Muscle of leg (tissue), 11 donors: ENCODE results near the gene ZFAND6. TPM values are rescaled to one million over a fixed set of nuclear protein-coding genes. Genes with fewer than 3 reads are reported as not detected.
A peak's percentile ranks its signal among the peaks of the same experiment; 100 is the strongest.
"Not testable (repeated sequence)": the region's sequence is repeated elsewhere in the genome, so short reads cannot be mapped to it uniquely, and the experiment has no call there.

Source experiments
- DNase-seq: peaks from one replicate; pipeline ENCODE4 v3.0.0; 2013
- H3K27ac ChIP-seq: one replicate; pipeline ENCODE4 v1.5.1; 2013; ENCODE audit warnings: mild to moderate bottlenecking, low read length, control low read depth
- H3K27me3 ChIP-seq: one replicate; pipeline ENCODE4 v1.6.1; 2013; ENCODE audit warnings: low read length; ENCODE audit not compliant: control insufficient read depth, insufficient read depth
- H3K36me3 ChIP-seq: one replicate; pipeline ENCODE4 v1.6.1; 2013; ENCODE audit warnings: low read length; ENCODE audit not compliant: control insufficient read depth, insufficient read depth
- H3K4me1 ChIP-seq: one replicate; pipeline ENCODE4 v1.6.1; 2013; ENCODE audit warnings: low read length; ENCODE audit not compliant: control insufficient read depth, insufficient read depth
- H3K4me3 ChIP-seq: one replicate; pipeline ENCODE4 v1.5.1; 2013; ENCODE audit warnings: low read length, control low read depth
- H3K9me3 ChIP-seq: replicated peaks from 2 replicates; pipeline ENCODE4 v1.6.1; 2013; ENCODE audit warnings: low read depth, low read length; ENCODE audit not compliant: control insufficient read depth
- WGBS: methylation state at CpG from one replicate; pipeline ENCODE4 v1.1.5; 2013; ENCODE audit warnings: missing lambda C conversion rate; ENCODE audit not compliant: insufficient coverage; 5-methylcytosine and 5-hydroxymethylcytosine counted together
- polyA plus RNA-seq, 8 donors: library from polyadenylated mRNA; unstranded; fragments of 120-200 nt; gene quantifications; one replicate each; pipeline versions ENCODE4 v1.2.1 to v1.2.3, GENCODE V29; 2013; ENCODE audit warnings: inconsistent platforms in 1 of 8, low replicate concordance in 1 of 8; ENCODE audit not compliant: insufficient read length in 8 of 8, insufficient read depth in 1 of 8
- total RNA-seq: library from RNA; stranded (reverse); fragments of 120-200 nt; gene quantifications from one replicate; pipeline ENCODE4 v1.2.4, GENCODE V29; 2013

ZFAND6 gene
- total and polyA plus RNA-seq, 9 donors = 95.6 to 115 (median 105) TPM

GRCh38 chr15:80152896-80153876 is 93.7 kb downstream of the ZFAND6 start, which contains the start of gene FAH:
FAH (plus strand) TSS chr15:80152999; CDS start chr15:80153055, 56 bp downstream.
- Histone ChIP-seq H3K4me1 (peaks cover 13% of the 10 kb centered on the region), H3K36me3 (no peaks in the 10 kb centered on the region), H3K27me3 (no peaks in the 10 kb centered on the region), H3K9me3 (no peaks in the 10 kb centered on the region), H3K27ac (peak within 1 kb of the TSS; percentile 80), H3K4me3 (peak within 1 kb of the TSS; percentile 66)
- peak; percentile 76 for DNase-seq
- WGBS = 3% methylated on average over 30 of the region's 45 CpGs

GRCh38 chr15:80153900-80154299 is 94.4 kb downstream of the ZFAND6 start:
- Histone ChIP-seq H3K4me3 (no peak overlapping the region), H3K36me3 (no peaks in the 10 kb centered on the region), H3K27ac (no peak overlapping the region), H3K9me3 (no peaks in the 10 kb centered on the region), H3K27me3 (no peaks in the 10 kb centered on the region), H3K4me1 (peaks cover 13% of the 10 kb centered on the region)
- DNase-seq = no peak
- 45% methylated on average over 2 of the region's 4 CpGs for WGBS

GRCh38 chr15:80154336-80154735 is 94.9 kb downstream of the ZFAND6 start:
- Histone ChIP-seq H3K9me3 (no peaks in the 10 kb centered on the region), H3K4me1 (peaks cover 13% of the 10 kb centered on the region), H3K4me3 (no peak overlapping the region), H3K27me3 (no peaks in the 10 kb centered on the region), H3K27ac (no peak overlapping the region), H3K36me3 (no peaks in the 10 kb centered on the region)
- no peak for DNase-seq
- WGBS = 61% methylated on average over 3 of the region's 6 CpGs

GRCh38 chr15:80155001-80155377 is 95.5 kb downstream of the ZFAND6 start:
- H3K9me3 ChIP-seq = no peaks in the 10 kb centered on the region
- H3K27me3 ChIP-seq = no peaks in the 10 kb centered on the region
- H3K36me3 ChIP-seq = peaks cover 6% of the 10 kb centered on the region
- no peak overlapping the region for H3K4me3 ChIP-seq
- H3K27ac ChIP-seq = no peak overlapping the region
- H3K4me1 ChIP-seq = peaks cover 13% of the 10 kb centered on the region
- WGBS = 56% methylated on average over 1 of the region's 5 CpGs
- no peak for DNase-seq

- H3K27ac ChIP-seq, H3K4me3 ChIP-seq, H3K27me3 ChIP-seq, H3K9me3 ChIP-seq, DNase-seq: not testable (repeated sequence)
- WGBS = 45% methylated on average over 3 of the region's 16 CpGs
- Histone ChIP-seq H3K4me1 (peaks cover 18% of the 10 kb centered on the region), H3K36me3 (peaks cover 11% of the 10 kb centered on the region)
Measured at GRCh38 chr15:80155378-80156175, 96.1 kb downstream of the ZFAND6 start.

GRCh38 chr15:80156176-80156720 is 96.8 kb downstream of the ZFAND6 start:
- WGBS = no CpG with 5 or more reads among the region's 8 CpGs
- Histone ChIP-seq H3K27ac (no peak overlapping the region), H3K4me1 (peaks cover 22% of the 10 kb centered on the region), H3K36me3 (peaks cover 15% of the 10 kb centered on the region), H3K9me3 (no peaks in the 10 kb centered on the region), H3K4me3 (no peak overlapping the region), H3K27me3 (no peaks in the 10 kb centered on the region)
- no peak for DNase-seq

- H3K27ac ChIP-seq = no peak overlapping the region
- H3K4me3 ChIP-seq = no peak overlapping the region
- H3K9me3 ChIP-seq = no peaks in the 10 kb centered on the region
- no peak for DNase-seq
- peaks cover 22% of the 10 kb centered on the region for H3K36me3 ChIP-seq
- 79% methylated on average over 4 of the region's 5 CpGs for WGBS
- peaks cover 20% of the 10 kb centered on the region for H3K4me1 ChIP-seq
- no peaks in the 10 kb centered on the region for H3K27me3 ChIP-seq
Measured at GRCh38 chr15:80157215-80157614, 97.7 kb downstream of the ZFAND6 start.

- Histone ChIP-seq H3K4me3 (no peak overlapping the region), H3K9me3 (no peaks in the 10 kb centered on the region), H3K27ac (no peak overlapping the region), H3K36me3 (peaks cover 31% of the 10 kb centered on the region), H3K4me1 (peaks cover 10% of the 10 kb centered on the region), H3K27me3 (no peaks in the 10 kb centered on the region)
- no peak for DNase-seq
- WGBS = 93% methylated on average over 4 of the region's 5 CpGs
Measured at GRCh38 chr15:80159301-80159700, 99.8 kb downstream of the ZFAND6 start.

- Histone ChIP-seq H3K36me3 (peaks cover 31% of the 10 kb centered on the region), H3K27ac (no peak overlapping the region), H3K4me3 (no peak overlapping the region), H3K4me1 (peaks cover 10% of the 10 kb centered on the region), H3K27me3 (no peaks in the 10 kb centered on the region), H3K9me3 (no peaks in the 10 kb centered on the region)
- 98% methylated on average over 7 of the region's 12 CpGs for WGBS
- no peak for DNase-seq
Measured at GRCh38 chr15:80159811-80160569, 100.5 kb downstream of the ZFAND6 start.
